ENCODE results near the gene SUPT4H1. TPM values are rescaled to one million over a fixed set of nuclear protein-coding genes. Genes with fewer than 3 reads are reported as not detected.

The SUPT4H1 gene
- total and polyA plus RNA-seq, 2 experiments from 2014 or later, result 82.2 to 83.7 TPM

DNA sequence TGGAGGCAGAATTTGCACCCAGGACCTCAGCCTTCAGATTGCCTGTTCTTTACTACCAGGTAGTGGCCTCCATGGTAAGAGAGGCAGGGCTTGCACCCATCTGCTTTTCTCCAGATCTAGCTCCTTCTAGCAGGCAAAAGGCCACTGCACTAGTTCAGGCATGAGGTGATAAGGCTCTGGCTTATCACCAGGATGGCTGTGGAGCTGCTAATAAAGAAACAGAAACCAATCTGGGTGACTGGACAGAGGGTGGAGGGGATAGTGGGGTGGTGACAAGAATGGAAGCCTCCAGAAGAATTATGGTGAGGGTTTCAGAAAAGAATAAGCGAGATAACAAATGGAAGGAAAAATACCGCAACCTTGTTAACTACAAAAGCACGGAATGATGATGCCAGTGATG is 15.5 kb upstream of the SUPT4H1 start:
- Histone ChIP-seq H3K4me2 (no peak overlapping the region), H3K79me2 (replicated peaks; ENCODE audit: insufficient read depth) (no peaks in the 10 kb centered on the region), H3K27me3 (ENCODE audit: insufficient read depth) (no peaks in the 10 kb centered on the region), H2AFZ (no peak overlapping the region), H3K4me3 (no peak overlapping the region), H3K9me2 (ENCODE audit: insufficient read depth) (no peaks in the 10 kb centered on the region), H3K4me1 (ENCODE audit: insufficient read depth) (no peaks in the 10 kb centered on the region), H3K27ac (ENCODE audit: low read depth) (no peak overlapping the region), H3F3A (replicated peaks; ENCODE audit: low read depth) (no peaks in the 10 kb centered on the region), H3K36me3 (ENCODE audit: insufficient read depth) (no peaks in the 10 kb centered on the region), H4K20me1 (replicated peaks; ENCODE audit: insufficient read depth) (no peaks in the 10 kb centered on the region)
- Mint-ChIP-seq H3K27me3 (ENCODE audit: insufficient read depth, low read depth, poor library complexity) (peaks cover 23% of the 10 kb centered on the region), H3K27ac (no peak overlapping the region), H3K9me3 (no peaks in the 10 kb centered on the region; the same call in 2 of the 3 replicates), H3K4me1 (peaks cover 7% of the 10 kb centered on the region), H3K4me3 (no peak overlapping the region), H3K36me3 (ENCODE audit: low read depth) (no peaks in the 10 kb centered on the region)
- DNase-seq (ENCODE audit: low spot score) (no peak), ATAC-seq (no peak)
- TF ChIP-seq ZNF114 (CRISPR knock-in tag; IDR thresholded peaks at IDR 0.05), result no peak
- TF ChIP-seq STAT1 (IDR thresholded peaks at IDR 0.05; ENCODE audit: unreplicated experiment), result no peak
- no peak for TF ChIP-seq EZH2 (IDR thresholded peaks at IDR 0.05; ENCODE audit: low read depth, unreplicated experiment)
- no peak for TF ChIP-seq CREB1 (CRISPR knock-in tag; IDR thresholded peaks at IDR 0.05; ENCODE audit: low read depth)
- TF ChIP-seq, protein P1, sequence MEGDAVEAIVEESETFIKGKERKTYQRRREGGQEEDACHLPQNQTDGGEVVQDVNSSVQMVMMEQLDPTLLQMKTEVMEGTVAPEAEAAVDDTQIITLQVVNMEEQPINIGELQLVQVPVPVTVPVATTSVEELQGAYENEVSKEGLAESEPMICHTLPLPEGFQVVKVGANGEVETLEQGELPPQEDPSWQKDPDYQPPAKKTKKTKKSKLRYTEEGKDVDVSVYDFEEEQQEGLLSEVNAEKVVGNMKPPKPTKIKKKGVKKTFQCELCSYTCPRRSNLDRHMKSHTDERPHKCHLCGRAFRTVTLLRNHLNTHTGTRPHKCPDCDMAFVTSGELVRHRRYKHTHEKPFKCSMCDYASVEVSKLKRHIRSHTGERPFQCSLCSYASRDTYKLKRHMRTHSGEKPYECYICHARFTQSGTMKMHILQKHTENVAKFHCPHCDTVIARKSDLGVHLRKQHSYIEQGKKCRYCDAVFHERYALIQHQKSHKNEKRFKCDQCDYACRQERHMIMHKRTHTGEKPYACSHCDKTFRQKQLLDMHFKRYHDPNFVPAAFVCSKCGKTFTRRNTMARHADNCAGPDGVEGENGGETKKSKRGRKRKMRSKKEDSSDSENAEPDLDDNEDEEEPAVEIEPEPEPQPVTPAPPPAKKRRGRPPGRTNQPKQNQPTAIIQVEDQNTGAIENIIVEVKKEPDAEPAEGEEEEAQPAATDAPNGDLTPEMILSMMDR (conservative IDR thresholded peaks at IDR 0.05; ENCODE audit: low read depth in 2 of 2), result no peak
- no peak for TF ChIP-seq NANOG (IDR thresholded peaks at IDR 0.05; ENCODE audit: borderline replicate concordance)
- no peak for TF ChIP-seq POLR2AphosphoS5 (IDR thresholded peaks at IDR 0.05; ENCODE audit: low read depth)
- TF ChIP-seq ZNF331 (CRISPR knock-in tag; IDR thresholded peaks at IDR 0.05; ENCODE audit: low read depth), result no peak
- no peak for TF ChIP-seq EZH2phosphoT487 (IDR thresholded peaks at IDR 0.05; ENCODE audit: unreplicated experiment)
- TF ChIP-seq, protein P2, sequence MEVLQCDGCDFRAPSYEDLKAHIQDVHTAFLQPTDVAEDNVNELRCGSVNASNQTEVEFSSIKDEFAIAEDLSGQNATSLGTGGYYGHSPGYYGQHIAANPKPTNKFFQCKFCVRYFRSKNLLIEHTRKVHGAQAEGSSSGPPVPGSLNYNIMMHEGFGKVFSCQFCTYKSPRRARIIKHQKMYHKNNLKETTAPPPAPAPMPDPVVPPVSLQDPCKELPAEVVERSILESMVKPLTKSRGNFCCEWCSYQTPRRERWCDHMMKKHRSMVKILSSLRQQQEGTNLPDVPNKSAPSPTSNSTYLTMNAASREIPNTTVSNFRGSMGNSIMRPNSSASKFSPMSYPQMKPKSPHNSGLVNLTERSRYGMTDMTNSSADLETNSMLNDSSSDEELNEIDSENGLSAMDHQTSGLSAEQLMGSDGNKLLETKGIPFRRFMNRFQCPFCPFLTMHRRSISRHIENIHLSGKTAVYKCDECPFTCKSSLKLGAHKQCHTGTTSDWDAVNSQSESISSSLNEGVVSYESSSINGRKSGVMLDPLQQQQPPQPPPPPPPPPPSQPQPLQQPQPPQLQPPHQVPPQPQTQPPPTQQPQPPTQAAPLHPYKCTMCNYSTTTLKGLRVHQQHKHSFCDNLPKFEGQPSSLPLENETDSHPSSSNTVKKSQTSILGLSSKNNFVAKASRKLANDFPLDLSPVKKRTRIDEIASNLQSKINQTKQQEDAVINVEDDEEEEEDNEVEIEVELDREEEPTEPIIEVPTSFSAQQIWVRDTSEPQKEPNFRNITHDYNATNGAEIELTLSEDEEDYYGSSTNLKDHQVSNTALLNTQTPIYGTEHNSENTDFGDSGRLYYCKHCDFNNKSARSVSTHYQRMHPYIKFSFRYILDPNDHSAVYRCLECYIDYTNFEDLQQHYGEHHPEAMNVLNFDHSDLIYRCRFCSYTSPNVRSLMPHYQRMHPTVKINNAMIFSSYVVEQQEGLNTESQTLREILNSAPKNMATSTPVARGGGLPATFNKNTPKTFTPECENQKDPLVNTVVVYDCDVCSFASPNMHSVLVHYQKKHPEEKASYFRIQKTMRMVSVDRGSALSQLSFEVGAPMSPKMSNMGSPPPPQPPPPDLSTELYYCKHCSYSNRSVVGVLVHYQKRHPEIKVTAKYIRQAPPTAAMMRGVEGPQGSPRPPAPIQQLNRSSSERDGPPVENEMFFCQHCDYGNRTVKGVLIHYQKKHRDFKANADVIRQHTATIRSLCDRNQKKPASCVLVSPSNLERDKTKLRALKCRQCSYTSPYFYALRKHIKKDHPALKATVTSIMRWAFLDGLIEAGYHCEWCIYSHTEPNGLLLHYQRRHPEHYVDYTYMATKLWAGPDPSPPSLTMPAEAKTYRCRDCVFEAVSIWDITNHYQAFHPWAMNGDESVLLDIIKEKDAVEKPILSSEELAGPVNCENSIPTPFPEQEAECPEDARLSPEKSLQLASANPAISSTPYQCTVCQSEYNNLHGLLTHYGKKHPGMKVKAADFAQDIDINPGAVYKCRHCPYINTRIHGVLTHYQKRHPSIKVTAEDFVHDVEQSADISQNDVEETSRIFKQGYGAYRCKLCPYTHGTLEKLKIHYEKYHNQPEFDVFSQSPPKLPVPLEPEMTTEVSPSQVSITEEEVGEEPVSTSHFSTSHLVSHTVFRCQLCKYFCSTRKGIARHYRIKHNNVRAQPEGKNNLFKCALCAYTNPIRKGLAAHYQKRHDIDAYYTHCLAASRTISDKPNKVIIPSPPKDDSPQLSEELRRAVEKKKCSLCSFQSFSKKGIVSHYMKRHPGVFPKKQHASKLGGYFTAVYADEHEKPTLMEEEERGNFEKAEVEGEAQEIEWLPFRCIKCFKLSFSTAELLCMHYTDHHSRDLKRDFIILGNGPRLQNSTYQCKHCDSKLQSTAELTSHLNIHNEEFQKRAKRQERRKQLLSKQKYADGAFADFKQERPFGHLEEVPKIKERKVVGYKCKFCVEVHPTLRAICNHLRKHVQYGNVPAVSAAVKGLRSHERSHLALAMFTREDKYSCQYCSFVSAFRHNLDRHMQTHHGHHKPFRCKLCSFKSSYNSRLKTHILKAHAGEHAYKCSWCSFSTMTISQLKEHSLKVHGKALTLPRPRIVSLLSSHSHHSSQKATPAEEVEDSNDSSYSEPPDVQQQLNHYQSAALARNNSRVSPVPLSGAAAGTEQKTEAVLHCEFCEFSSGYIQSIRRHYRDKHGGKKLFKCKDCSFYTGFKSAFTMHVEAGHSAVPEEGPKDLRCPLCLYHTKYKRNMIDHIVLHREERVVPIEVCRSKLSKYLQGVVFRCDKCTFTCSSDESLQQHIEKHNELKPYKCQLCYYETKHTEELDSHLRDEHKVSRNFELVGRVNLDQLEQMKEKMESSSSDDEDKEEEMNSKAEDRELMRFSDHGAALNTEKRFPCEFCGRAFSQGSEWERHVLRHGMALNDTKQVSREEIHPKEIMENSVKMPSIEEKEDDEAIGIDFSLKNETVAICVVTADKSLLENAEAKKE (CRISPR knock-in tag; IDR thresholded peaks at IDR 0.05), result no peak
- no peak for TF ChIP-seq JUNB (IDR thresholded peaks at IDR 0.05; ENCODE audit: unreplicated experiment)
- TF ChIP-seq, protein P3, sequence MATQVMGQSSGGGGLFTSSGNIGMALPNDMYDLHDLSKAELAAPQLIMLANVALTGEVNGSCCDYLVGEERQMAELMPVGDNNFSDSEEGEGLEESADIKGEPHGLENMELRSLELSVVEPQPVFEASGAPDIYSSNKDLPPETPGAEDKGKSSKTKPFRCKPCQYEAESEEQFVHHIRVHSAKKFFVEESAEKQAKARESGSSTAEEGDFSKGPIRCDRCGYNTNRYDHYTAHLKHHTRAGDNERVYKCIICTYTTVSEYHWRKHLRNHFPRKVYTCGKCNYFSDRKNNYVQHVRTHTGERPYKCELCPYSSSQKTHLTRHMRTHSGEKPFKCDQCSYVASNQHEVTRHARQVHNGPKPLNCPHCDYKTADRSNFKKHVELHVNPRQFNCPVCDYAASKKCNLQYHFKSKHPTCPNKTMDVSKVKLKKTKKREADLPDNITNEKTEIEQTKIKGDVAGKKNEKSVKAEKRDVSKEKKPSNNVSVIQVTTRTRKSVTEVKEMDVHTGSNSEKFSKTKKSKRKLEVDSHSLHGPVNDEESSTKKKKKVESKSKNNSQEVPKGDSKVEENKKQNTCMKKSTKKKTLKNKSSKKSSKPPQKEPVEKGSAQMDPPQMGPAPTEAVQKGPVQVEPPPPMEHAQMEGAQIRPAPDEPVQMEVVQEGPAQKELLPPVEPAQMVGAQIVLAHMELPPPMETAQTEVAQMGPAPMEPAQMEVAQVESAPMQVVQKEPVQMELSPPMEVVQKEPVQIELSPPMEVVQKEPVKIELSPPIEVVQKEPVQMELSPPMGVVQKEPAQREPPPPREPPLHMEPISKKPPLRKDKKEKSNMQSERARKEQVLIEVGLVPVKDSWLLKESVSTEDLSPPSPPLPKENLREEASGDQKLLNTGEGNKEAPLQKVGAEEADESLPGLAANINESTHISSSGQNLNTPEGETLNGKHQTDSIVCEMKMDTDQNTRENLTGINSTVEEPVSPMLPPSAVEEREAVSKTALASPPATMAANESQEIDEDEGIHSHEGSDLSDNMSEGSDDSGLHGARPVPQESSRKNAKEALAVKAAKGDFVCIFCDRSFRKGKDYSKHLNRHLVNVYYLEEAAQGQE (IDR thresholded peaks at IDR 0.05; ENCODE audit: unreplicated experiment), result no peak
- TF ChIP-seq, protein P4, sequence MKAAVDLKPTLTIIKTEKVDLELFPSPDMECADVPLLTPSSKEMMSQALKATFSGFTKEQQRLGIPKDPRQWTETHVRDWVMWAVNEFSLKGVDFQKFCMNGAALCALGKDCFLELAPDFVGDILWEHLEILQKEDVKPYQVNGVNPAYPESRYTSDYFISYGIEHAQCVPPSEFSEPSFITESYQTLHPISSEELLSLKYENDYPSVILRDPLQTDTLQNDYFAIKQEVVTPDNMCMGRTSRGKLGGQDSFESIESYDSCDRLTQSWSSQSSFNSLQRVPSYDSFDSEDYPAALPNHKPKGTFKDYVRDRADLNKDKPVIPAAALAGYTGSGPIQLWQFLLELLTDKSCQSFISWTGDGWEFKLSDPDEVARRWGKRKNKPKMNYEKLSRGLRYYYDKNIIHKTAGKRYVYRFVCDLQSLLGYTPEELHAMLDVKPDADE (IDR thresholded peaks at IDR 0.05), result no peak
